Measurements from ENCODE around the gene FAM76B.

- TF ChIP-seq CTCF (IDR thresholded peaks at IDR 0.05) = no peak
- TF ChIP-seq POLR2AphosphoS5 (IDR thresholded peaks at IDR 0.05) = no peak
- TF ChIP-seq POLR2A (IDR thresholded peaks at IDR 0.05) = no peak
These were observed 10.9 kb upstream of the FAM76B start for GRCh38 chr11:95800438-95800837.

Data from prostate gland (tissue), 2 donors.